ENCODE results near the gene APOL1. TPM values are rescaled to one million over a fixed set of nuclear protein-coding genes. Genes with fewer than 3 reads are reported as not detected.

Gene APOL1
- total and polyA plus RNA-seq, 2 donors (not counting 1 experiment from before 2014, with no cell fraction given): 40.0 to 80.3 TPM

DNA sequence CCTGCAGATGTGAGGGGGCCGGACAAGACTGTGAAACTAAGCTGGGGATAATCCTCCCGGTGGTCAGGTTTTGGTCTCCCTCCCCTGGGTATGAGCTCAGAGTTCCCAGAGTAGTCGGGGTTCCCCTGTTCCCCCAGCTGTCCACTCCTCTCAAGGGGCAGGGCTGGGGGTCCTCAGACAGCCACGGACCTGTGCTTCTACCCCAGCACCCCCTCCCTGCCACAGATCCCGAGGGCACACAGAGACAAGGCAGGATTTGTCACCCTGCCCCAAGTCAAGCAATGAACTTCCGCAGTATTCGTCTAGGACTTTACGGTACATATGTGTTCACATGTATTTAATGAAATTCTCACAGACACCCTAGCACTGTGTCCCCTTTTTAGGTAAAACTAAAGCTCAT is 45.2 kb downstream of the APOL1 start:
- Histone ChIP-seq H3K4me3 (replicated peaks in 1 of 4; ENCODE audit: control extremely low read depth in 1 of 4, insufficient read depth in 1 of 4, low read depth in 3 of 4, low read length in 4 of 4) (no peak overlapping the region), H3K27me3 (ENCODE audit: control insufficient read depth, insufficient read depth, low read length) (no peaks in the 10 kb centered on the region), H3K4me2 (ENCODE audit: extremely low read depth, insufficient read depth, low read length) (no peak overlapping the region), H3K36me3 (ENCODE audit: control insufficient read depth, insufficient read depth, low read length) (peaks cover 89% of the 10 kb centered on the region), H3K79me2 (ENCODE audit: control insufficient read depth, insufficient read depth, low read length) (peaks cover 77% of the 10 kb centered on the region), H2AFZ (ENCODE audit: low read length) (no peak overlapping the region), H3K27ac (ENCODE audit: insufficient read depth, low read length) (no peak overlapping the region), H3K9me3 (ENCODE audit: control insufficient read depth, insufficient read depth, low read depth, low read length) (no peaks in the 10 kb centered on the region), H3K9ac (ENCODE audit: insufficient read depth, low read length) (no peak overlapping the region), H3K4me1 (ENCODE audit: control insufficient read depth, extremely low read depth, insufficient read depth, low read length) (peaks cover 20% of the 10 kb centered on the region), H4K20me1 (ENCODE audit: control insufficient read depth, extremely low read depth, insufficient read depth, low read length) (peaks cover 4% of the 10 kb centered on the region)
- DNase-seq (ENCODE audit: low read depth in 2 of 2): no peak
- TF ChIP-seq EZH2 (IDR thresholded peaks at IDR 0.05; ENCODE audit: low read length, missing control alignments): no peak
- TF ChIP-seq, protein P1, sequence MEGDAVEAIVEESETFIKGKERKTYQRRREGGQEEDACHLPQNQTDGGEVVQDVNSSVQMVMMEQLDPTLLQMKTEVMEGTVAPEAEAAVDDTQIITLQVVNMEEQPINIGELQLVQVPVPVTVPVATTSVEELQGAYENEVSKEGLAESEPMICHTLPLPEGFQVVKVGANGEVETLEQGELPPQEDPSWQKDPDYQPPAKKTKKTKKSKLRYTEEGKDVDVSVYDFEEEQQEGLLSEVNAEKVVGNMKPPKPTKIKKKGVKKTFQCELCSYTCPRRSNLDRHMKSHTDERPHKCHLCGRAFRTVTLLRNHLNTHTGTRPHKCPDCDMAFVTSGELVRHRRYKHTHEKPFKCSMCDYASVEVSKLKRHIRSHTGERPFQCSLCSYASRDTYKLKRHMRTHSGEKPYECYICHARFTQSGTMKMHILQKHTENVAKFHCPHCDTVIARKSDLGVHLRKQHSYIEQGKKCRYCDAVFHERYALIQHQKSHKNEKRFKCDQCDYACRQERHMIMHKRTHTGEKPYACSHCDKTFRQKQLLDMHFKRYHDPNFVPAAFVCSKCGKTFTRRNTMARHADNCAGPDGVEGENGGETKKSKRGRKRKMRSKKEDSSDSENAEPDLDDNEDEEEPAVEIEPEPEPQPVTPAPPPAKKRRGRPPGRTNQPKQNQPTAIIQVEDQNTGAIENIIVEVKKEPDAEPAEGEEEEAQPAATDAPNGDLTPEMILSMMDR (conservative IDR thresholded peaks at IDR 0.05 in 1 of 2, IDR thresholded peaks at IDR 0.05 in 1 of 2; ENCODE audit: low read depth in 1 of 2, low read length in 2 of 2): no peak

DNA sequence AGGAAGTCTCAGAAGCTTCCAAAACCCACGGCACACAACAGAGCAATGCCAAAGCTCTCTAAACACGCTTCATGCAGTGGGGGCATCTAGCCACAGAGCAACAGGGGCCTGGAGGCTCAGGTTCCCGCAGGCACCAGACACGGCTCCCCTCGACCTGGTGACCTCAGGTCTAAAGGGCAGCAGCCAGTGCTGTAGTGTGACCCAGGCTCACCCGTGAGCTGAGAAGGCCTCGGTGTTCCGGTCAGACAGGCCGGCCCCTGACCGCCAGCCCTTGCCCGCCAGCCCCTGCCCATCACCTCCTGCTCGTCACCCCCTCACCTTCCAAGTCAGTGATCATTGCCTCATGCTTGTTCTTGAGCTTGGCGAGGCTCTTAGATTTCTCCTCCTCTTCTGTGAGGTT is 45.7 kb downstream of the APOL1 start:
- peaks cover 22% of the 10 kb centered on the region for H3K4me1 ChIP-seq (ENCODE audit: control insufficient read depth, extremely low read depth, insufficient read depth, low read length)
- no peak for DNase-seq (ENCODE audit: low read depth in 2 of 2)
- no peak overlapping the region for H3K4me3 ChIP-seq (replicated peaks in 1 of 4; ENCODE audit: control extremely low read depth in 1 of 4, insufficient read depth in 1 of 4, low read depth in 3 of 4, low read length in 4 of 4)
- no peaks in the 10 kb centered on the region for H3K27me3 ChIP-seq (ENCODE audit: control insufficient read depth, insufficient read depth, low read length)
- peaks cover 4% of the 10 kb centered on the region for H4K20me1 ChIP-seq (ENCODE audit: control insufficient read depth, extremely low read depth, insufficient read depth, low read length)
- no peak for TF ChIP-seq EZH2 (IDR thresholded peaks at IDR 0.05; ENCODE audit: low read length, missing control alignments)
- TF ChIP-seq, protein P1 (conservative IDR thresholded peaks at IDR 0.05 in 1 of 2, IDR thresholded peaks at IDR 0.05 in 1 of 2; ENCODE audit: low read depth in 1 of 2, low read length in 2 of 2): no peak
- H3K9me3 ChIP-seq (ENCODE audit: control insufficient read depth, insufficient read depth, low read depth, low read length): no peaks in the 10 kb centered on the region
- H2AFZ ChIP-seq (ENCODE audit: low read length): no peak overlapping the region
- H3K4me2 ChIP-seq (ENCODE audit: extremely low read depth, insufficient read depth, low read length): no peak overlapping the region
- no peak overlapping the region for H3K9ac ChIP-seq (ENCODE audit: insufficient read depth, low read length)
- H3K27ac ChIP-seq (ENCODE audit: insufficient read depth, low read length): no peak overlapping the region
- H3K36me3 ChIP-seq (ENCODE audit: control insufficient read depth, insufficient read depth, low read length): peaks cover 86% of the 10 kb centered on the region
- peaks cover 75% of the 10 kb centered on the region for H3K79me2 ChIP-seq (ENCODE audit: control insufficient read depth, insufficient read depth, low read length)

DNA sequence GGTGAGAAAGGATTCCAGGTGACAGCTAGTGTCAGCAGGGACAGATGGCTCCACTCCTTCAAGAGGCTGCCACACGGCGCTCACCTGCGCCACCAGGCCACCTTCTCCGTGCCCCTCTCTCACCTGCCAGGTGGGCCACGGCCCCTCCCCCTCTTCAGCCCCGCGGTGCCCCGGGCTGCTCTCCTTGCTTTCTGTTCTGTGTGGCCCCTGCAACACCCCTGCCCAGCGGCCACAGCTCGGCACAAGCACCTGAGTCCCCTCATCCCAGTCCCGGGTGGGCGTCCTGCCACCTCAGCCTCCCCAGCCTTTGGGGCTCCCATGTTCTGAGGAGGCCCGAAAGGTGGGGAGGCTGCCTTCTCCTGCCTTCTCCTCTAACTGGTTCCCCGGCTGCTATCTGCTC is 46.4 kb downstream of the APOL1 start:
- Histone ChIP-seq H3K36me3 (ENCODE audit: control insufficient read depth, insufficient read depth, low read length) (peaks cover 85% of the 10 kb centered on the region), H3K27ac (ENCODE audit: insufficient read depth, low read length) (no peak overlapping the region), H3K4me1 (ENCODE audit: control insufficient read depth, extremely low read depth, insufficient read depth, low read length) (peaks cover 26% of the 10 kb centered on the region), H2AFZ (ENCODE audit: low read length) (no peak overlapping the region), H3K4me3 (replicated peaks in 1 of 4; ENCODE audit: control extremely low read depth in 1 of 4, insufficient read depth in 1 of 4, low read depth in 3 of 4, low read length in 4 of 4) (no peak overlapping the region), H4K20me1 (ENCODE audit: control insufficient read depth, extremely low read depth, insufficient read depth, low read length) (peaks cover 4% of the 10 kb centered on the region), H3K4me2 (ENCODE audit: extremely low read depth, insufficient read depth, low read length) (no peak overlapping the region), H3K9me3 (ENCODE audit: control insufficient read depth, insufficient read depth, low read depth, low read length) (no peaks in the 10 kb centered on the region), H3K27me3 (ENCODE audit: control insufficient read depth, insufficient read depth, low read length) (no peaks in the 10 kb centered on the region), H3K9ac (ENCODE audit: insufficient read depth, low read length) (no peak overlapping the region), H3K79me2 (ENCODE audit: control insufficient read depth, insufficient read depth, low read length) (peaks cover 73% of the 10 kb centered on the region)
- no peak for TF ChIP-seq EZH2 (IDR thresholded peaks at IDR 0.05; ENCODE audit: low read length, missing control alignments)
- TF ChIP-seq, protein P1 (conservative IDR thresholded peaks at IDR 0.05 in 1 of 2, IDR thresholded peaks at IDR 0.05 in 1 of 2; ENCODE audit: low read depth in 1 of 2, low read length in 2 of 2): no peak
- no peak for DNase-seq (ENCODE audit: low read depth in 2 of 2)
